Suppressor macrophage treated with lipopolysaccharide for 4 hours (primary cell): ENCODE measurements around the gene MED12.

Experiments
- DNase-seq: peaks from one replicate; pipeline ENCODE4 v3.0.0-alpha.2; 2020

The MED12 gene

DNA sequence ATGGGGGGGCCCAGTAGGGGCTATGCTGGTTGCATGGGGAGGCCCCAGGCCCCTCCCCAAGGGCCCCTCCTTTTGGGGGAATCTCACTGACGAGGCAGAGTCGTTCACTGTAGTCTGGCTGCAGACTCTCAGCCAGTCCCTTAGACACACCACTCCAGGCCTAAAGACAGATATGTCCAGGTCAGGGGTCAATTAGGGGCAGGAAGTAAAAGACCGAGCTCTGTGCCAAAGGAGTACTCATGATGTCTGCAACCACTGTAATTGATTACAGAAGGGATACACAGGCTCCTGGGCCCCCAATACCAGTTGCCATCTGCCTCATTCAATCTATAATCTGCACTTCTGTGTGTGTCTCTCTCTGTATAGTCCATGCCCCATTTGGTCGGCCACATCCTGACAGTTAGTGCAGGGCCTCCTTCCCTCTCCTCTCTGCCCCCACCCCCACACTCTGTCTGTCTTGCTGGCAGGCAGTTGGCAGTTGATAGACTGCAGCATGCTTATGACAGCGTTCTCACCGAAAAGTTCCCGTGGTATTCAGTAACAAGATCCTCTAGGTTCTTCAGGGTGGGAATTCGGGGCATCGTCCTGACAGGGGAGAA, 10.5 kb upstream of the MED12 start:
- no peak for DNase-seq

DNA sequence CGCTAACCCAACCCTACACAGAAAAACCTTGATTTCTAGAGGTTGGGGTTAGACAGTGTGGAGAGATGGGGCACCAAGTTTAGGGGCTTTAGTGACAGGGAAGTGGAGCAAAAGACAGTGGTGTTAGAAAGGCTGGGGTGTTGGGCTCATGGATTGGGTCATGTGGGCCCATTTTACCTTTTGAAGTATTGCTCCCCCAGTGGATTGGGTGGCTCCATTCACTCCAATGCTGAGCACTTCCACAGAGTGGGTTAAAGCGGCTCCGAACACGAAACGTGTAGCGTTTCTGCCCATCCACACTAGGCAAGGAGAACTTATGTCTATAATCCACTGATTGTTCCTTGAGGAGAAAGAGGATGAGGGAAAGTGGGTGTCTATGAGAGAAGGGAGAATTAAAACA, 9.3 kb upstream of the MED12 start:
- no peak for DNase-seq

DNA sequence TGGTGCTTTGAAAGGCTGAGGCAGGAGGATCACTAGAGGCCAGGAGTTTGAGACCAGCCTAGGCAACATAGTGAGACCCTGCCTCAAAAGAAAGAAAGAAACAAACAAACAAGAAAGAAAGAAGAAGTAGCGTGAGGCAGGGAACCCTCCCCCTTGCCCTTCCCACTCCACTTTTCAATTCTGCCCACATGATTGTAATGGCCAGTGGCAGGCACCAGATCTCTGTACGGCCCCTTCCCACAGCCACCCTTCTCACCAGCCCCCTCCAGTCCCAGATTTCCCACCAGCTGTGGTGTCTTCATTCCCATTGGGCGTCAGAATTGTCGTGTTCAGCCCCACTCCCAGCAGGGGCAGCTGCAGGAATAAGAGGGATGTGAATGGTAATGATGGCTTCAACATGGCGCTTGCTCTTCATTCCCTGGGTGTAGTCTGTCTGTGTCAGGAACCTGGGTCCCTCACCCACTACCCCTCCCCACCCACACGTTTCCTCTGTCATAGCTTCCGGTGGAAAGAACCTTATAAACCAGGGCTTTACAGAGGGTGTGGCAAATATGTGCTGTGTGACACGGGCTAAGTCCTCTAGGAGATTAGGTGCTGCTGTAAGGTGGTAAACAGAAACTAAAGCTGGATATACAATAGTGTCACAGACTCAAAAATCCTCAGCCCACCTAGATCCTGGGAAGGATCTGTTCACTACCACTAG, 7.1 kb upstream of the MED12 start, which contains the start of gene IL2RG:
Gene IL2RG, minus strand, starts transcription at position 437 of the 703 bp plus-strand sequence. Its CDS starts 38 bp downstream, at position 399.
- peak; percentile 66 for DNase-seq

GRCh38 chrX:71111921-71112431, 6.4 kb upstream of the MED12 start:
- DNase-seq, result no peak

DNA sequence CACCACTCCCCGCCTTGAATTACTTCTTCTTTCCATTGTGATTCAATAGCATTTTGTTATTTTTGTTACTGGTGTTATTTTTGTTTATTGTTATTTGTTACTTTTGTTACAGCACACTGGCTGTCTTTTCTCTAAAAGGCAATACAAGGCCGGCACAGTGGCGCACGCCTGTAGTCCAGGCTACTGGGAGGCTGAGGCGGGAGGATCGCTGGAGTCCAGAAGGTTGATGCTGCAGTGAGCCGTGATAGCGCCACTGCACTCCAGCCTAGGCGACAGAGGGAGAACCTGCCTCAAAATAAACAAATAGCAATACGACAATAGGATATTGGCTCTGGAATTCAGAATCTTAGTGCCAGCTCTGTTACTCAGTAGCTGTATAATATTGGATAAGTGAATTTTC, 1.0 kb upstream of the MED12 start:
- DNase-seq, result no peak

DNA sequence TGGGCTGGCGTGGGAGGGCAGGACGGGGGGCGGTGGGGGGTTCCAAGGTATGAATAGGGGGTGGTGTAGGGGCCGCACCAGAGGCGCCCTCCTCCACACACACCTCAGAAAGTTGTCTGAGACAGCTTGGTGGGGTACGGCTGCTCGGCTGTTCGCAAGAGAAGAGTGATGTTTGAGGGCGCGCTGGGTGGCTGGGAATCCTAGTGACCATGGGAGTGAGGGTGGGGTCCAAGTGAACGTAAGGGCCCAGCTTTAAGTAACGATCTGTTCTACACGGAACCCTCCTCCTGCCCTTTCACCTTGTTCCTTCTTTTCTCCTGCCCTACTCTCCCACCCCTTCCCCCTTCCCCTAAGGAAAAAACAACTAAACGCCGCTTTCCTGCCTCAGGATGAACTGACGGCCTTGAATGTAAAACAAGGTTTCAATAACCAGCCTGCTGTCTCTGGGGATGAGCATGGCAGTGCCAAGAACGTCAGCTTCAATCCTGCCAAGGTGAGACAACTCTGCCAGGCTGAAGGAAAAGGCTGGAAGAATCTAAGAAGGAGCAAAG, 664 bp downstream of the MED12 start:
- DNase-seq, result no peak

GRCh38 chrX:71128166-71128833, 9.9 kb downstream of the MED12 start:
- DNase-seq, result no peak

- peak; percentile 74 for DNase-seq
Measured at GRCh38 chrX:71128915-71129765, 10.7 kb downstream of the MED12 start.

- no peak for DNase-seq
Measured at GRCh38 chrX:71131510-71131909, 13.1 kb downstream of the MED12 start.

DNA sequence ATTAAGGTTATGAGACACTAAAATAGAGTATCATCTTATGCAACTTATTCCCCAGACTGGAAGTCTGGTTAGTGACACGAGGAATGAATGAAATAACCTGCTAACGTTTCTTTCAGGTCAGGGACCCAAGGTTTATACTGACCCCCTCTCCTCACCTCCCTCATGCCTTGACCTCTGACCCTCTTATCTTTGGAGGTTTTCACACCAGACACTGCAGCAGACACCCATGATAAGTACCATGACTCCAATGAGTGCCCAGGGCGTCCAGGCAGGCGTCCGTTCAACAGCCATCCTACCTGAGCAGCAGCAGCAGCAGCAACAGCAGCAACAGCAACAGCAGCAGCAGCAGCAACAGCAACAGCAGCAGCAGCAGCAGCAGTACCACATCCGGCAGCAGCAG, 22.0 kb downstream of the MED12 start:
- no peak for DNase-seq

GRCh38 chrX:71143508-71143907, 25.1 kb downstream of the MED12 start:
- no peak for DNase-seq

DNA sequence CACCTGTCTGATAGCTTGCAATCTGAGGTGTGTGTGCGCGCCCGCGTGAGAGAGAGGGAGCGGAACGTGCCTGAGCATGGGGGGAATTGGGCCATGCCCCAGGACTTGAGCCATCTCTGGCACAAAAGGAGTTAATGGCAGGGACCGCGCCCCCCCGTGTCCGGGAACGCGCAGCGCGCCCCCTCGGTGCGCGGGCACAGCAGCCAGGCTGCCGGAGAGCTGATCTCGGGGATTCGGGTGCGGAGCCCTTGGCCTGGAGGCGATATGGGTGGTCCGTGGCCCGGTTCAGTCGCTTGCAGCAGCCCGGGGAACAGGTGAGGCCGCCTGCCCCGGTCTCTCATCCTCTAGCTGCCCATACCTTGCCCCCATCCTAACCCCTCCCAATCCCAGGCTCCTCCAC, 26.3 kb downstream of the MED12 start, which contains the start of gene NLGN3:
Gene NLGN3, plus strand, starts transcription at position 191 of the 400 bp plus-strand sequence. CDS start 2,909 bp downstream, outside the sequence.
- DNase-seq, result no peak

DNA sequence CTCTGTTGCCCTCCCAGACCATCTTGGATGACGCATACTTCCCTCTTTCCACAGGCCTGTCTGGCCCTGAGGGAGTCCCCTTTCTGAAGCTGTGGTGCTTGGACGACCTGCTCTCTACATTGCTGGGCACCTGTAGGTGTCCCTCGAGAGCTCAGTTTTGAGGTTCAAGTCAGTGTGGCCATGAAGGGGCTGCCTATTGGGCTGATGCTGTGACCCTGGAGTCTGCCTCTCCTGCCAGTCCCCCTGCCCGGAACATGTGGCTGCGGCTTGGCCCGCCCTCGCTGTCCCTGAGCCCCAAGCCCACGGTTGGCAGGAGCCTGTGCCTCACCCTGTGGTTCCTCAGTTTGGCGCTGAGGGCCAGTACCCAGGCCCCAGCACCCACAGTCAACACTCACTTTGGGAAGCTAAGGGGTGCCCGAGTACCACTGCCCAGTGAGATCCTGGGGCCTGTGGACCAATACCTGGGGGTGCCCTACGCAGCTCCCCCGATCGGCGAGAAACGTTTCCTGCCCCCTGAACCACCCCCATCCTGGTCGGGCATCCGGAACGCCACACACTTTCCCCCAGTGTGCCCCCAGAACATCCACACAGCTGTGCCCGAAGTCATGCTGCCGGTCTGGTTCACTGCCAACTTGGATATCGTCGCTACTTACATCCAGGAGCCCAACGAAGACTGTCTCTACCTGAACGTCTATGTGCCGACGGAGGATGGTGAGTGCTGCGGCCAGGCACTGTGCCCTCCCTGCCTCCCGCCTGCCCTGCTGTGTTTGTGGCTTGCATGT, 29.3 kb downstream of the MED12 start:
- DNase-seq, result no peak

GRCh38 chrX:71148278-71148663, 29.9 kb downstream of the MED12 start:
- no peak for DNase-seq

- no peak for DNase-seq
Measured at GRCh38 chrX:71151366-71151765, 33.0 kb downstream of the MED12 start.

DNA sequence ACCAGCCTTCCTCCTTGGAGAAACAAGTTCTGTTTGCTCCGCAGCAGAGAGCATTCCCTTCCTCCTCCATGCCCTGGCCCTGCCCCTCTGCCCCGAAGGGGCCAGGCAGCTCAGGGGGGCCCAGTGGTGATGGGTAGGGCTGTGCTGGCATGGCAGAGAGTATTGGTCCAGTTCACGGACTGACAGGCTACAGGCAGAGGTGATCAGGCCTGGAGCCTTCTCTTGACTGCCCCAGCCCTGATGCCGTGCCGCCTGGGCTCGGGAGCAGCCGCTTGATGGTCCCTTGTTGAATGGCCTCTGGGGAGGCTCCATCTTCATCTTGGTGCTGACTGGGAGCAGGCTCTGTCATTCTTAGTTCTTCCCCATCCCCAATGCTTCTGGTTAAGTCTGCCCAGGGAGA, 35.8 kb downstream of the MED12 start:
- DNase-seq, result no peak

DNA sequence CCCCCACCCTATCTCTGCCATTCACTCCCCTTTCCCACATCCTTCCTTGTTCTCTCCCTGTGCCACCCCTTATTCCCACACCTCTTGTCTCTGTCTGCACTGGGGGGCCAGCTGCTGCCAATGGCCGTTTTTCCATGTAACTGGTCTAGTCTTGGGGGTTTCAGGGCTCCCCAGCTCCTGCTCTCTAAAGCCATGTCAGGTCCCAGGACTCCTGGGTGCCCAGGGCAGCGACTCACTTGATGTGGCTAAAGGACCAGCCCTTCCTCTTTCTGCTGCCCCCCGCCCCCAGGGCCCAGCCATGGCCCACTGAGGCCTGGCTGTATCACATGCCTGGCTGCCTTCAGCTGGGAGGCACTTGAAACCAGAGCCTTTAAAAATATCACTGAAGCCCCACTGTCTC, 36.2 kb downstream of the MED12 start:
- no peak for DNase-seq

- no peak for DNase-seq
Measured at GRCh38 chrX:71158603-71159002, 40.2 kb downstream of the MED12 start.

GRCh38 chrX:71159335-71159734, 40.9 kb downstream of the MED12 start:
- no peak for DNase-seq

GRCh38 chrX:71160475-71160874, 42.1 kb downstream of the MED12 start:
- DNase-seq, result no peak

- DNase-seq, result no peak
Measured at GRCh38 chrX:71162981-71163380, 44.6 kb downstream of the MED12 start.

- DNase-seq, result no peak
Measured at GRCh38 chrX:71164071-71164470, 45.7 kb downstream of the MED12 start.
